GM10266 (cell line): ENCODE results near the gene RAB3GAP2.
"Not testable (repeated sequence)": the region's sequence is repeated elsewhere in the genome, so short reads cannot be mapped to it uniquely, and the experiment has no call there.

Source experiments
- DNase-seq: peaks from one replicate; pipeline ENCODE4 v3.0.0; 2012; ENCODE audit errors: extremely low spot score
- CTCF ChIP-seq: IDR thresholded peaks from 2 replicates; pipeline ENCODE4 v1.5.1; 2012; ENCODE audit warnings: mild to moderate bottlenecking, low read depth; ENCODE audit not compliant: control insufficient read depth, insufficient read depth; ENCODE audit errors: missing control alignments

The RAB3GAP2 gene

GRCh38 chr1:220243947-220244346 lies 28.3 kb downstream of the RAB3GAP2 start:
- no peak for DNase-seq
- no peak for TF ChIP-seq CTCF

GRCh38 chr1:220241072-220241663 lies 31.1 kb downstream of the RAB3GAP2 start:
- no peak for DNase-seq
- no peak for TF ChIP-seq CTCF

GRCh38 chr1:220239966-220240365 lies 32.3 kb downstream of the RAB3GAP2 start:
- DNase-seq, result no peak
- no peak for TF ChIP-seq CTCF

- no peak for DNase-seq
- no peak for TF ChIP-seq CTCF
Measured at GRCh38 chr1:220239213-220239612, 33.0 kb downstream of the RAB3GAP2 start.

GRCh38 chr1:220236278-220236677 lies 36.0 kb downstream of the RAB3GAP2 start:
- DNase-seq, result not testable (repeated sequence)

- TF ChIP-seq CTCF, result no peak
- DNase-seq, result no peak
Measured at GRCh38 chr1:220235462-220235861, 36.8 kb downstream of the RAB3GAP2 start.

- no peak for DNase-seq
- TF ChIP-seq CTCF, result no peak
Measured at GRCh38 chr1:220233927-220234326, 38.3 kb downstream of the RAB3GAP2 start.

- no peak for TF ChIP-seq CTCF
Measured at GRCh38 chr1:220229771-220230170, 42.5 kb downstream of the RAB3GAP2 start.

More at GRCh38 chr1:220229771-220230170, 42.5 kb downstream of the RAB3GAP2 start:
- no peak for DNase-seq
